ENCODE data around the gene MALT1. TPM values are rescaled to one million over a fixed set of nuclear protein-coding genes. Genes with fewer than 3 reads are reported as not detected.

The MALT1 gene
- total RNA-seq, 1 experiment from 2014 or later = 28.5 TPM

DNA sequence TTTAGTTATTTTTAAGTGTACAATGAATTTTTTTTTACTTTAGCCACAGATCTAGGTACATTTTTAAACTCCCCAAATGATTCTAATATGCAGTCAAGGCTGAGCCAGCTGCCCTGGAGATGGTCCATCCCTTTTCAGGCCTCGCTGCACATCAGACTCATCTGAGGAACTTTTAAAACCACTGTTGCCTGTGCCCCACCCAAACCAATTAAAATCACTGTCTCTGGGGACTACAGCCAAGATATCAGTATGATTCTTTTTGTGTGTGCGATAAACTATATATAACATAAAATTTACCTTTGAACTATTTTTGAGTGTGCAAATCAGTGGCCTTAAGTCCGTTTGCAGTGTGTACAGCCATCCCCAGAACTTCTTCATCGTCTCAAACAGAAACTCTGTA, 9.1 kb upstream of the MALT1 start:
- no TSS peak for BruUV-seq (replicated peaks)
- ChIA-PET POLR2A (no interaction called here), CTCF (interaction anchor here (0.6 to 1.3 kb wide), 4 partner anchors 8 to 430 kb away, joined by 3 to 5 read pairs (median 4); no protein-coding TSS in a partner anchor)
- TF ChIP-seq CTCF (IDR thresholded peaks at IDR 0.05; ENCODE audit: unreplicated experiment) = no peak
- intact Hi-C loops (cut with micrococcal nuclease) = no loop called here
- no peak overlapping the region for H3K27ac Mint-ChIP-seq (ENCODE audit: low read depth, unreplicated experiment)
- no peaks in the 10 kb centered on the region for H3K9me3 Mint-ChIP-seq (ENCODE audit: unreplicated experiment)
- H3K27me3 Mint-ChIP-seq (ENCODE audit: insufficient read depth, unreplicated experiment) = no peaks in the 10 kb centered on the region
- H3K4me1 Mint-ChIP-seq (ENCODE audit: insufficient read depth, unreplicated experiment) = peaks cover under 1% of the 10 kb centered on the region
- H3K4me3 Mint-ChIP-seq (ENCODE audit: unreplicated experiment) = no peak overlapping the region
- no peak for DNase-seq (ENCODE audit: unreplicated experiment)
- no peaks in the 10 kb centered on the region for H3K36me3 Mint-ChIP-seq (ENCODE audit: insufficient read depth, unreplicated experiment)

- intact Hi-C loops (cut with micrococcal nuclease) = no loop called here
- POLR2A ChIA-PET = interaction anchor here (0.5 to 0.9 kb wide), 3 partner anchors 26 to 88 kb away, joined by 3 to 4 read pairs (median 4); no protein-coding TSS in a partner anchor
- H3K27ac Mint-ChIP-seq (ENCODE audit: low read depth, unreplicated experiment) = no peak overlapping the region
- CTCF ChIA-PET = interaction anchor here (0.6 to 1.4 kb wide), 2 partner anchors 97 to 145 kb away, joined by 3 to 5 read pairs; no protein-coding TSS in a partner anchor
- peaks cover 6% of the 10 kb centered on the region for H3K36me3 Mint-ChIP-seq (ENCODE audit: insufficient read depth, unreplicated experiment)
- no peak for TF ChIP-seq CTCF (IDR thresholded peaks at IDR 0.05; ENCODE audit: unreplicated experiment)
- no peaks in the 10 kb centered on the region for H3K9me3 Mint-ChIP-seq (ENCODE audit: unreplicated experiment)
- peaks cover 29% of the 10 kb centered on the region for H3K4me1 Mint-ChIP-seq (ENCODE audit: insufficient read depth, unreplicated experiment)
- no peak overlapping the region for H3K4me3 Mint-ChIP-seq (ENCODE audit: unreplicated experiment)
- DNase-seq (ENCODE audit: unreplicated experiment) = no peak
- no TSS peak for BruUV-seq (replicated peaks)
- H3K27me3 Mint-ChIP-seq (ENCODE audit: insufficient read depth, unreplicated experiment) = no peaks in the 10 kb centered on the region
Measured at GRCh38 chr18:58666176-58666575, 5.1 kb upstream of the MALT1 start.

- intact Hi-C loops (cut with micrococcal nuclease) = no loop called here
- peak overlapping the region; percentile 86 for H3K27ac Mint-ChIP-seq (ENCODE audit: low read depth, unreplicated experiment)
- H3K4me3 Mint-ChIP-seq (ENCODE audit: unreplicated experiment) = no peak overlapping the region
- peaks cover 30% of the 10 kb centered on the region for H3K4me1 Mint-ChIP-seq (ENCODE audit: insufficient read depth, unreplicated experiment)
- no peaks in the 10 kb centered on the region for H3K9me3 Mint-ChIP-seq (ENCODE audit: unreplicated experiment)
- peak; percentile 18 for DNase-seq (ENCODE audit: unreplicated experiment)
- ChIA-PET CTCF (interaction anchor here (0.6 to 1.6 kb wide), 2 partner anchors 96 to 352 kb away, joined by 3 to 4 read pairs; no protein-coding TSS in a partner anchor), POLR2A (interaction anchor here (0.7 to 6.0 kb wide), 6 partner anchors 10 to 32 kb away, joined by 3 to 54 read pairs (median 4); no protein-coding TSS in a partner anchor)
- H3K36me3 Mint-ChIP-seq (ENCODE audit: insufficient read depth, unreplicated experiment) = peaks cover 6% of the 10 kb centered on the region
- no peak for TF ChIP-seq CTCF (IDR thresholded peaks at IDR 0.05; ENCODE audit: unreplicated experiment)
- no TSS peak for BruUV-seq (replicated peaks)
- no peaks in the 10 kb centered on the region for H3K27me3 Mint-ChIP-seq (ENCODE audit: insufficient read depth, unreplicated experiment)
Measured at GRCh38 chr18:58668211-58668610, 3.1 kb upstream of the MALT1 start.

GRCh38 chr18:58668897-58669296, 2.4 kb upstream of the MALT1 start:
- Mint-ChIP-seq H3K4me1 (ENCODE audit: insufficient read depth, unreplicated experiment) (peaks cover 37% of the 10 kb centered on the region), H3K36me3 (ENCODE audit: insufficient read depth, unreplicated experiment) (peaks cover 6% of the 10 kb centered on the region), H3K27ac (ENCODE audit: low read depth, unreplicated experiment) (no peak overlapping the region), H3K9me3 (ENCODE audit: unreplicated experiment) (no peaks in the 10 kb centered on the region), H3K4me3 (ENCODE audit: unreplicated experiment) (no peak overlapping the region), H3K27me3 (ENCODE audit: insufficient read depth, unreplicated experiment) (no peaks in the 10 kb centered on the region)
- intact Hi-C loops (cut with micrococcal nuclease) = no loop called here
- ChIA-PET POLR2A (interaction anchor here (0.7 to 6.0 kb wide), 11 partner anchors 8 to 726 kb away, joined by 3 to 54 read pairs (median 6); no protein-coding TSS in a partner anchor), CTCF (interaction anchor here (0.7 to 1.6 kb wide), 4 partner anchors 10 to 95 kb away, joined by 3 to 4 read pairs (median 4); partner anchors contain the start of gene ALPK2)
- BruUV-seq (replicated peaks) = no TSS peak
- peak; percentile 67 for DNase-seq (ENCODE audit: unreplicated experiment)
- TF ChIP-seq CTCF (IDR thresholded peaks at IDR 0.05; ENCODE audit: unreplicated experiment) = no peak
